Measurements from ENCODE around the gene ADAM33. TPM values are rescaled to one million over a fixed set of nuclear protein-coding genes. Genes with fewer than 3 reads are reported as not detected.

ADAM33 gene
- total and polyA plus RNA-seq, 2 of the 8 experiments (the other 6 are each of a cell fraction or from before 2014, with no cell fraction given), result 4.2 to 6.0 TPM

GRCh38 chr20:3652676-3653596 is 28.9 kb downstream of the ADAM33 start:
- no peak overlapping the region for H2BK120ac ChIP-seq (replicated peaks; ENCODE audit: low read depth, low read length)
- no peaks in the 10 kb centered on the region for H3K23me2 ChIP-seq (ENCODE audit: low read depth, low read length)
- H3K14ac ChIP-seq (ENCODE audit: insufficient read length), result no peak overlapping the region
- H3K79me2 ChIP-seq (ENCODE audit: control insufficient read depth in 1 of 2, insufficient read depth in 2 of 2, low read length in 2 of 2), result no peaks in the 10 kb centered on the region
- H3K27ac ChIP-seq (ENCODE audit: low read depth, low read length), result no peak overlapping the region
- H4K20me1 ChIP-seq (replicated peaks in 1 of 2; ENCODE audit: control insufficient read depth in 1 of 2, insufficient read depth in 2 of 2, low read length in 2 of 2), result no peaks in the 10 kb centered on the region
- H2BK5ac ChIP-seq (ENCODE audit: low read depth, low read length), result no peak overlapping the region
- FAIRE-seq (no peak), DNase-seq (ENCODE audit: low read depth in 1 of 2, low spot score in 2 of 2) (no peak)
- no peak overlapping the region for H3K56ac ChIP-seq (replicated peaks; ENCODE audit: insufficient read length, low read depth, low read length)
- no peaks in the 10 kb centered on the region for H3K36me3 ChIP-seq (ENCODE audit: control insufficient read depth in 2 of 4, insufficient read depth in 4 of 4, low read length in 3 of 4)
- H3K79me1 ChIP-seq (ENCODE audit: low read depth, low read length), result no peaks in the 10 kb centered on the region
- H2AK5ac ChIP-seq (ENCODE audit: low read depth, low read length), result no peak overlapping the region; the same call in 1 of the 2 replicates
- H3K23ac ChIP-seq (ENCODE audit: insufficient read length), result no peak overlapping the region
- H3K4me3 ChIP-seq (ENCODE audit: extremely low read depth in 1 of 4, insufficient read depth in 2 of 4, low read depth in 3 of 4, low read length in 4 of 4), result no peak overlapping the region
- H4K91ac ChIP-seq (replicated peaks; ENCODE audit: insufficient read length, low read length), result no peak overlapping the region
- no peak overlapping the region for H3K9ac ChIP-seq (replicated peaks in 1 of 4; ENCODE audit: extremely low read depth in 1 of 4, low read depth in 3 of 4, low read length in 3 of 4)
- no peak overlapping the region for H2BK15ac ChIP-seq (ENCODE audit: low read length)
- no peak overlapping the region for H2BK12ac ChIP-seq (ENCODE audit: low read depth, low read length)
- H3K4me1 ChIP-seq (replicated peaks in 1 of 4; ENCODE audit: control insufficient read depth in 3 of 4, insufficient read depth in 4 of 4, low read length in 3 of 4), result no peaks in the 10 kb centered on the region; a peak in 1 of 7 replicates
- no peak overlapping the region for H2AFZ ChIP-seq (ENCODE audit: low read length)
- ChIA-PET CTCF (ENCODE audit: partially characterized antibody) (interaction anchor here (0.6 to 1.0 kb wide), 4 partner anchors 10 to 228 kb away, joined by 3 to 5 read pairs (median 4); no protein-coding TSS in a partner anchor), POLR2A (ENCODE audit: partially characterized antibody) (no interaction called here)
- H3K4ac ChIP-seq (replicated peaks; ENCODE audit: insufficient read length, low read depth, low read length), result no peak overlapping the region
- no peaks in the 10 kb centered on the region for H3K9me3 ChIP-seq (ENCODE audit: insufficient read depth in 2 of 2, low read depth in 1 of 2, low read length in 1 of 2)
- no peak overlapping the region for H3K4me2 ChIP-seq (ENCODE audit: insufficient read depth in 1 of 2, low read depth in 2 of 2, low read length in 2 of 2)
- H3K27me3 ChIP-seq (replicated peaks in 1 of 4; ENCODE audit: control insufficient read depth in 3 of 4, extremely low read depth in 1 of 4, insufficient read depth in 3 of 4, low read length in 3 of 4), result no peaks in the 10 kb centered on the region
- no peak overlapping the region for H4K5ac ChIP-seq (ENCODE audit: insufficient read length, low read depth, low read length)
- 80% methylated on average over 10 of the region's 10 CpGs; no CpG with 5 or more reads in 1 of the 2 experiments for WGBS, 2 experiments (ENCODE audit: extremely low coverage in 1 of 2, insufficient coverage in 1 of 2, insufficient read length in 1 of 2, insufficient replicate concordance in 2 of 2, low coverage in 1 of 2, low lambda C conversion rate in 2 of 2, missing lambda C conversion rate in 1 of 2)
- H2BK20ac ChIP-seq (ENCODE audit: low read length), result no peak overlapping the region; the same call in 1 of the 2 replicates
- H3K18ac ChIP-seq (ENCODE audit: extremely low read depth, low read length), result no peak overlapping the region
- TF ChIP-seq CBX8 (IDR thresholded peaks at IDR 0.05; ENCODE audit: borderline replicate concordance, low read depth, low read length), result no peak
- peak in 1 of 2 experiments; percentile 12; a peak in 1 of 4 replicates for TF ChIP-seq RAD21 (IDR thresholded peaks at IDR 0.05 in 1 of 2, conservative IDR thresholded peaks at IDR 0.05 in 1 of 2; ENCODE audit: low read depth in 2 of 2, low read length in 2 of 2)
- no peak overlapping the region for H4K8ac ChIP-seq (ENCODE audit: extremely low read depth, insufficient read depth, low read length)

Data from H1 (cell line).